Epithelial cell of proximal tubule (primary cell): ENCODE results near the gene DLK2. TPM values are rescaled to one million over a fixed set of nuclear protein-coding genes. Genes with fewer than 3 reads are reported as not detected.

Experiments used
- DNase-seq: peaks from one replicate; pipeline ENCODE4 v3.0.0-alpha.2; 2011; ENCODE audit warnings: low read depth
- H3K4me3 ChIP-seq: 2 replicates; pipeline ENCODE4 v1.5.1; 2011; ENCODE audit warnings: low read depth, mild to moderate bottlenecking, low read length
- total RNA-seq: library from RNA; depleted of rRNA; stranded (reverse); fragments of >200 nt; gene quantifications from 2 replicates; pipeline ENCODE4 v1.2.3, GENCODE V29; 2015
- TF ChIP-seq, protein P1 (sequence below): conservative IDR thresholded peaks from 2 replicates; pipeline ENCODE4 v1.5.1; 2012; ENCODE audit warnings: low read depth, mild to moderate bottlenecking, low read length

DLK2 gene
- total RNA-seq, 1 donor from 2014 or later = 0.12 TPM

DNA sequence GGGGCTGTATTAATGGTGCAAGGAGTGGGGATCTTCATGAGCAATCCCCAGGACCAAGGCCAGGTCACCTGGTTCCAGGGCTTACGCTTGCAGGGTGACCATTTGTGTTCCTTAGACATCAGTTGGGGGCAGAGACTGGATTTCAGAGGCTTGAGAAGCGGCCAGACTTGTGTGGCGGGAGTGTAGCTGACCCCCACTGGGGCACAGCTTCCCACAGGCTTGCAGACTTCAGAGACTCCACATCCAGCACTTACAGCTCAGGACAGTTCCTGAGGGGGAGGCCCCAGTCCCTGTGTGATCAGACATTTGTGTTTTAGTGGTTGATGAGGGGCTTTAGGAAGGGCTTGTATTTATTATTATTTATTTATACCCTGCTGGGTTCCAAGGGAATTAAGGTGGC, 37.3 kb upstream of the DLK2 start:
- TF ChIP-seq, protein P1, sequence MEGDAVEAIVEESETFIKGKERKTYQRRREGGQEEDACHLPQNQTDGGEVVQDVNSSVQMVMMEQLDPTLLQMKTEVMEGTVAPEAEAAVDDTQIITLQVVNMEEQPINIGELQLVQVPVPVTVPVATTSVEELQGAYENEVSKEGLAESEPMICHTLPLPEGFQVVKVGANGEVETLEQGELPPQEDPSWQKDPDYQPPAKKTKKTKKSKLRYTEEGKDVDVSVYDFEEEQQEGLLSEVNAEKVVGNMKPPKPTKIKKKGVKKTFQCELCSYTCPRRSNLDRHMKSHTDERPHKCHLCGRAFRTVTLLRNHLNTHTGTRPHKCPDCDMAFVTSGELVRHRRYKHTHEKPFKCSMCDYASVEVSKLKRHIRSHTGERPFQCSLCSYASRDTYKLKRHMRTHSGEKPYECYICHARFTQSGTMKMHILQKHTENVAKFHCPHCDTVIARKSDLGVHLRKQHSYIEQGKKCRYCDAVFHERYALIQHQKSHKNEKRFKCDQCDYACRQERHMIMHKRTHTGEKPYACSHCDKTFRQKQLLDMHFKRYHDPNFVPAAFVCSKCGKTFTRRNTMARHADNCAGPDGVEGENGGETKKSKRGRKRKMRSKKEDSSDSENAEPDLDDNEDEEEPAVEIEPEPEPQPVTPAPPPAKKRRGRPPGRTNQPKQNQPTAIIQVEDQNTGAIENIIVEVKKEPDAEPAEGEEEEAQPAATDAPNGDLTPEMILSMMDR = no peak
- no peak overlapping the region for H3K4me3 ChIP-seq
- no peak for DNase-seq

DNA sequence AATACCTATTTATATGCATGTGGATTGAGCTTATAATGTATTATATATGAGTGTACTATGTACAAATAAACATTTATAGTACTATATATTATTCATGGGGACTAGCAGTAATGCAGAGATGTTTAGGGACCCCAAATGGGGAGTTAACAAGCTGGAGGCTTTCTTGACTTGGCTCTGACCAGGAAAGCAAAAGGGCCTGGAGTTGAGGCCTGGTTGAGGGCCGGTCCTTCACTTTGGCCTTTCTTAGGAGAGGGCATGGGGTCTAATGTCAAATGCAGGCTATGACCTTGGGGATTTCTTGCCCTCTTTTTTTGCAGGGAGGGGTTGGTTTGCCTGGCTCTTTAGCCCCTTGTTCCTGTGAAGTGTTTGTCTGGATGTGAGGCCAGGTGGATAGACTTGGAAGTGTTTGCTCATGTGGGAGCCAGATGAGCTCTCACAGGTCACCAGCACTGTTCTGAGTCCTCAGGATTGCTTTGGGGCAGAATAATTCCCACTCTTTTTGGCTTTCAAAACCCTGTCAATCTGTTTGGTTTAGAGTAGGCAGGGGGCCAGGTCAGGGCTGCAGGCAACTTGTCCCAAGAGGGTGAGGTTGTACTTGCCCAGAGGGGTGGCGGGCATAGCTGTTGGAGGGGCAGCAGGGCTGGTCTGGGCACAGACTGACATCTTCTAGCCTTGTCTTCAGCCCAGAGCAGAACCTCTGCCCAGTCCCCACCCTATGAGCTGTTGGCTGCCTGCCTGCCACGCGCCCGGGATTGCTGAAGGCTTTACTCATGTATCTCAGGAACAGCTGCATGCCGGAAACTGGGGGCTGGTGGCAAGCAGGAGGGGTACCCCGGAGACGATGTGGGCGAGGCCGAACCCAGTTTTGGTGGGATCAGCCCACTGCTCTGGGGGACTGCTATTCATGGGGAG, 36.7 kb upstream of the DLK2 start:
- DNase-seq = no peak
- no peak overlapping the region for H3K4me3 ChIP-seq

DNA sequence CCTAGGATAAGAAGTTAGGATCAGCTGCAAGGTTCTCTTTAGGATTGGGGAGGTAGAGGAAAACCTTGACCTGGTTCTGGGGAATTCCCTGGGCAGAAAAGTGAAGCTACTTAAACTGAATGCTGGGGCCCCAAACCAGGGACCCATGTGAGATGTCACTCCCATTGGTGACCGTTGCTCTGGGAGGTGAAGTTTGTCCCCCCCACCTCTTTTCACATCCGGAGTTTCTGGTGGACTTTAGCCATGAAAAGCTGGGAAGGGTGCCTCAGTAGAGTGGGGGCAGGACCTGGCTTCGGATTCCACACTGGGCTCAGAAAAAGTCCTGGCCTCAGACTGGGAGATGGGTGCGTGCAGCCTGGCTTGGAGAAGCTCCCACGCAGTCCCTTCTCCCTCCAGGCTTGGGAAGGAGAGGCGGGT, 35.2 kb upstream of the DLK2 start:
- no peak for DNase-seq
- TF ChIP-seq, protein P1 = no peak
- no peak overlapping the region for H3K4me3 ChIP-seq

More for the DNA sequence above, 36.7 kb upstream of the DLK2 start:
- TF ChIP-seq, protein P1 = no peak

DNA sequence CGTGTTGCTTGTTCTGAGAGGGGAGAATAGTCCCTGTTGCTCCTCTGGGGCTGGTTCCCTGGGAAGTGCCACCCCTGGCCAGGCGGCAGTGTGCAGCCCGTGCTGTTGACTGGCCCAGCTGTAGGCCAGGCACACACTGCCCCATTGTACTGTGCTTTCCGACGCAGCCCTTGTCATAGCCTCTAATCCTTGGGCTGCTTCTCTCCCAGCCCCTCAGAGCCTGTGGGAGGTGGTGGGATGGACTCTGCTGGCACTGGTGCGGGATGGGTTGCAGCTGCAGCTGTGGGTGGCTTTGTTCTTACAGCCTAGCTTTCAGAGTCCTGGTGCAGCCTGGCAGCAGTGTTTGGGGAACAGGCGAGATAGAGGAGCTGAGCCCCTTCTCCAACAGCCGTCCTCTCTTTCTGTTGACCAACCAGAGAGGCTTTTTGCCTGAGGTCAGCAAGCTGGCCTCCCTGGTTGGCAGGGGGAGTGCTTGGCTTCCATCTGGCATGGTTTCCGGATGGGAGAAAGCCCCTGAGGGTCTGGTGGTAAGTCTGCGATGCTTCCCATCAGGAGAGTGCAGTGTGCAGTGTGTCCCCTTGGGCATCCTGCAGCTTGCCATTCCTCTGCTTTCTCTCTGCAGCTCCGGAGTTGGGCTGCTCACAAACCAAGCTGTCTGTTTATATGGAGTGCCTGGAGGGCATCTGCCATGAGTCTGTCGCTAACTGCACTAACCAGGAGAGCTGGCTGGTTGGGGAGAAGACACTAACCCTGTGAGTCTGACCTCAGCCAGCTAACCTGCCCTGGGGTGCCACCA, 34.1 kb upstream of the DLK2 start:
- no peak overlapping the region for H3K4me3 ChIP-seq
- TF ChIP-seq, protein P1 = no peak
- no peak for DNase-seq

DNA sequence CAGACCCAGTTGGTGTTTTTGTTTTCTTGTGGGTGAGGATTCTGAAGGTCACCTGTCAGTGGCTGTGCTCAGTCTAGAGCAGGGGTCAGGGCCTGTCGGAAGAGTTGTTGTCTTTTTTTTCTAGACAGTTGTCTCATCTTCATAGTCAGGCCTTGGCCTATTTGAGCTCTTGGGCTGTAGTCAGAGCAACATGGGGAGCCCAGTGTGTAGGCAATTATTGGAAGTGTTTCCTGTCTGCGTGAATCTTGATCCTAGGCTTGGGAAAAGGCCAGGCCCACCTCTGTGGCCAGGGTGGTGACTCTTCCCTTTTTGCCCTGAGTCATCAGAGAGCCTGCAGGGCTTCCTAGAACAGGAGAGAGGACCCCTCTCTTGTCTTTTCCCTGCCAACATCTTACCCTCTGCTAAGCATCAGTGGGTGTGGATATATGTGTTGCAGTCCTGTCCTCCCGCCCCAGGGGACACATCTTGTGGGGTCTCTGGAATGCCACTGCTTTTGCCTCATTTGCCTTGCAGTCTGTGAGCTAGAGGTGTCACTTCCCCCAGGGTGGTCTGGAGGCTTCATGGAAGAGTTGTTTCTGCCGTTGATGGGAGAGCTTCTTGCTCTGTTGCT, 33.4 kb upstream of the DLK2 start:
- H3K4me3 ChIP-seq = no peak overlapping the region
- TF ChIP-seq, protein P1 = no peak
- DNase-seq = no peak

DNA sequence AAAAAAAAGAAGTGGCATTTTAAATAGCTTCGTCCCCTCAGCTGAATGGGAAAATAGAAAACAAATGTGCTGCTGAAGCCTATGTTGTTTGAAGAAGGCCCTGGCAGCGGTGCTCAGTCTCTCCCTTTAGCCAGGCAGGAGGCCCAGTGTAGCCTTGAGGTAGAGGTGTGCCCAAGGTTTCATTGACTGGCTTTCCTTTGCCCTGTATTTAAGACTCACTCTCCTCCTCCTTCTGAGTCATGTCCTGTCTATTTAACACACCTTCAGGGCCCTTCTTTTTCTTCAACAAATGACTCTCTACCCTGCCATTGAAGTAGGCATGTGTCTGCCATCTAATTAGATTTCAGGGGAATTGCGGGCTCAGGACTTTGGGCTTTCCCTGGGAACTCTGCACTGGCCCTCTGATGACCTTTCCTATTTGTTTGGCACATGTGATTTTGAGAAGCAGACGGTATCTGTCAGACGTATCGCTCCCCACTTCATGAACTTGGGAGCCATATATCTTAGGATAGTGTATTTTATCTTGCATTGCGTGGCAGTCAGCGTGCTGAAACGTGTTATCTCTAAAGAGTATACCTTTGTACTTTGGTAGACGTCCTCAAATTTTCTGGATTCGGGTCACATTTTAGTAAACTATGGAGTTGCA, 26.4 kb upstream of the DLK2 start:
- TF ChIP-seq, protein P1 = no peak
- no peak for DNase-seq
- H3K4me3 ChIP-seq = no peak overlapping the region
